HepG2 (cell line): ENCODE measurements around the gene FAT1. TPM values are rescaled to one million over a fixed set of nuclear protein-coding genes. Genes with fewer than 3 reads are reported as not detected.

Source experiments
- ARID2 ChIP-seq: sonication (generic); formaldehyde crosslinking; IDR thresholded peaks from 2 replicates; pipeline ENCODE4 v1.8.1; 2022; ENCODE audit warnings: mild to moderate bottlenecking, missing genetic modification reagents, borderline replicate concordance
- CEBPB ChIP-seq: IDR thresholded peaks from 2 replicates; pipeline ENCODE4 v1.6.1; 2011; ENCODE audit warnings: low read depth, low read length, improper control_type of control experiment, borderline replicate concordance
- CENPX ChIP-seq: sonication (generic); formaldehyde crosslinking; IDR thresholded peaks from 2 replicates; pipeline ENCODE4 v1.9.0; 2021; ENCODE audit warnings: mild to moderate bottlenecking, missing genetic modification reagents, moderate library complexity
- DR1 ChIP-seq: sonication (generic); formaldehyde crosslinking; IDR thresholded peaks from 2 replicates; pipeline ENCODE4 v1.8.0; 2021; ENCODE audit warnings: mild to moderate bottlenecking, missing genetic modification reagents, inconsistent platforms
- FOXM1 ChIP-seq: sonication (generic); formaldehyde crosslinking; IDR thresholded peaks from 2 replicates; pipeline ENCODE4 v1.5.0; 2020; ENCODE audit warnings: missing genetic modification reagents
- HOXD1 ChIP-seq: sonication (generic); formaldehyde crosslinking; IDR thresholded peaks from 2 replicates; pipeline ENCODE4 v1.5.0; 2020; ENCODE audit warnings: missing genetic modification reagents
- IKZF1 ChIP-seq: fragments of 450-650 bp; IDR thresholded peaks from 2 replicates; pipeline ENCODE4 v1.7.1; 2016
- MATR3 ChIP-seq: sonication (generic); formaldehyde crosslinking; IDR thresholded peaks from 2 replicates; pipeline ENCODE4 v1.4.0; 2020; ENCODE audit warnings: missing genetic modification reagents
- NAIF1 ChIP-seq: sonication (generic); formaldehyde crosslinking; IDR thresholded peaks from 2 replicates; pipeline ENCODE4 v1.5.0; 2020; ENCODE audit warnings: mild to moderate bottlenecking, missing genetic modification reagents, borderline replicate concordance
- NFKBIZ ChIP-seq: IDR thresholded peaks from 2 replicates; pipeline ENCODE4 v1.6.1; 2018; ENCODE audit warnings: missing genetic modification reagents, missing compliant biosample characterization
- PHF20 ChIP-seq: sonication (generic); formaldehyde crosslinking; IDR thresholded peaks from 2 replicates; pipeline ENCODE4 v1.5.0; 2020; ENCODE audit warnings: mild to moderate bottlenecking, missing genetic modification reagents
- POGZ ChIP-seq: sonication (generic); formaldehyde crosslinking; IDR thresholded peaks from 2 replicates; pipeline ENCODE4 v1.4.0; 2020; ENCODE audit warnings: mild to moderate bottlenecking, missing genetic modification reagents
- RAD51 ChIP-seq: fragments of 450-650 bp; IDR thresholded peaks from 2 replicates; pipeline ENCODE4 v1.6.1; 2016; ENCODE audit warnings: borderline replicate concordance
- RARG ChIP-seq: sonication (generic); formaldehyde crosslinking; IDR thresholded peaks from 2 replicates; pipeline ENCODE4 v1.4.0; 2020; ENCODE audit warnings: low read depth, mild to moderate bottlenecking, missing genetic modification reagents
- REXO4 ChIP-seq: sonication (generic); formaldehyde crosslinking; IDR thresholded peaks from 2 replicates; pipeline ENCODE4 v1.8.0; 2022; ENCODE audit warnings: missing genetic modification reagents, mild to moderate bottlenecking, borderline replicate concordance
- SMARCE1 ChIP-seq: fragments of 450-650 bp; IDR thresholded peaks from 2 replicates; pipeline ENCODE4 v1.6.1; 2017; ENCODE audit warnings: borderline replicate concordance
- ZBTB7A ChIP-seq: sonication (generic); formaldehyde crosslinking; IDR thresholded peaks from 2 replicates; pipeline ENCODE4 v1.8.0; 2022; ENCODE audit warnings: mild to moderate bottlenecking, missing genetic modification reagents
- ZFP62 ChIP-seq: sonication (generic); formaldehyde crosslinking; IDR thresholded peaks from 2 replicates; pipeline ENCODE4 v1.4.0; 2020; ENCODE audit warnings: missing genetic modification reagents
- ZNF143 ChIP-seq: sonication (generic); formaldehyde crosslinking; IDR thresholded peaks from 2 replicates; pipeline ENCODE4 v1.4.0; 2020; ENCODE audit warnings: missing genetic modification reagents
- ZNF44 ChIP-seq: sonication (generic); formaldehyde crosslinking; IDR thresholded peaks from 2 replicates; pipeline ENCODE4 v1.5.1; 2020; ENCODE audit warnings: mild to moderate bottlenecking, missing genetic modification reagents
- ZNF484 ChIP-seq: sonication (generic); formaldehyde crosslinking; IDR thresholded peaks from 2 replicates; pipeline ENCODE4 v1.5.1; 2020; ENCODE audit warnings: mild to moderate bottlenecking, low read depth, missing genetic modification reagents, borderline replicate concordance
- ZNF619 ChIP-seq: sonication (generic); formaldehyde crosslinking; IDR thresholded peaks from 2 replicates; pipeline ENCODE4 v1.4.0; 2020; ENCODE audit warnings: mild to moderate bottlenecking, missing genetic modification reagents
- ZNF773 ChIP-seq: sonication (generic); formaldehyde crosslinking; IDR thresholded peaks from 2 replicates; pipeline ENCODE4 v1.4.0; 2020; ENCODE audit warnings: missing genetic modification reagents, borderline replicate concordance
- ZSCAN30 ChIP-seq: sonication (generic); formaldehyde crosslinking; IDR thresholded peaks from 2 replicates; pipeline ENCODE4 v1.5.0; 2020; ENCODE audit warnings: mild to moderate bottlenecking, missing genetic modification reagents
- polyA plus RNA-seq, 8 experiments: library from polyadenylated mRNA; depleted of rRNA in 3 of 8; stranded (reverse) in 7 of 8; unstranded in 1 of 8; fragments of >200 nt; fragmentation: Illumina TruSeq in 4 of 8; extraction: Trizol in 4 of 8; gene quantifications; 2 replicates each; pipeline versions ENCODE4 v1.2.1 to v1.2.3, GENCODE V29; 2011 to 2016; ENCODE audit warnings: low read depth in 4 of 8, missing spikeins in 1 of 8, mixed read lengths in 1 of 8; ENCODE audit not compliant: insufficient read depth in 1 of 8
- total RNA-seq, 5 experiments: library from RNA; depleted of rRNA; stranded (reverse); fragments of >200 nt; fragmentation: Illumina TruSeq; extraction: Trizol; gene quantifications; 2 replicates each; pipeline ENCODE4 v1.2.3, GENCODE V29; 2016; ENCODE audit warnings: low read depth in 1 of 5
- TF ChIP-seq, protein P1 (sequence below): IDR thresholded peaks from 2 replicates; pipeline ENCODE4 v1.6.1; 2012; ENCODE audit warnings: low read depth, low read length, improper control_type of control experiment
- TF ChIP-seq, protein P2 (sequence below): sonication (generic); formaldehyde crosslinking; IDR thresholded peaks from 2 replicates; pipeline ENCODE4 v1.9.0; 2021; ENCODE audit warnings: missing genetic modification reagents, borderline replicate concordance
- TF ChIP-seq, protein P3 (sequence below): sonication (generic); formaldehyde crosslinking; IDR thresholded peaks from 2 replicates; pipeline ENCODE4 v1.5.0; 2020; ENCODE audit warnings: mild to moderate bottlenecking, missing genetic modification reagents, moderate library complexity

FAT1 gene
- total and polyA plus RNA-seq, 2 of the 13 experiments (the other 11 are each of a cell fraction or from before 2014, with no cell fraction given), result 185 to 216 TPM

DNA sequence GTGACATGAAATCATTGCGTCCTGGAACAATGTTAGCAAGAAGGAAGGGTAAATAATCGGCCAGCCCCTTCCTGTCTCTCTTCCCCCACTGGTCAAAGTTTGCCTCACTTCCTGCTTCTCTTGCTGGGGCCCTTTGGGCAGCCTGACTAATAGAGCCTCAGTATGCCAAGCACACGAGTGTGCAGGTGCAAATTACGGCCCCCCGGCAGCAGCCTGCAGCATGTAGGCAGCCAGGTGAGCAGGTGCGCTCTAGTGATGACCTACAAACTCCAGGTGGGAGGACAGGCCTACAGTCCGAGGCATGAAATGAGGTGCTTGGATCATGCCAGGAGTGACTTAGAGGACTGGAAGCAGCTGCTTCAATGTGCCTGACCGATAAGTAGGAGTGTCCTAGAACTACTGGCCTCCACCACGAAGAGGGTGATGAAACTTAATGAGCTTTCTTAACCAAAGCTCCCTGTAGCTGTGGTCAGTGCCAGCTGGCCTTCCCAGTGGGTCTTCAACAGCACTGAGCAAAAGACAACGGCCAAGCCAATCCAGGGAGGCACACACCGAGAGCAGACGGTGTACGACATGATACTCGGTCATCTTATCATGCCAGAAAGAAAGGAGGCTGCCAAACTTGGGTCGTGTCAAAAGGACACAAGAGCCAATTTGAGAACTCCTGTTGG lies 26.1 kb upstream of the FAT1 start (continued):
- TF ChIP-seq MATR3 (CRISPR knock-in tag) (no peak), FOXM1 (CRISPR knock-in tag) (no peak), ZNF484 (CRISPR knock-in tag) (no peak), DR1 (no peak), IKZF1 (no peak), HOXD1 (CRISPR knock-in tag) (no peak), ZNF143 (CRISPR knock-in tag) (no peak), PHF20 (no peak), NFKBIZ (no peak), ARID2 (no peak), ZFP62 (CRISPR knock-in tag) (no peak), ZBTB7A (CRISPR knock-in tag) (no peak), CEBPB (no peak), ZSCAN30 (CRISPR knock-in tag) (no peak), ZNF619 (CRISPR knock-in tag) (no peak), ZNF44 (CRISPR knock-in tag) (no peak), RARG (no peak), POGZ (CRISPR knock-in tag) (peak; percentile 91), NAIF1 (CRISPR knock-in tag) (no peak), CENPX (CRISPR knock-in tag) (no peak), REXO4 (CRISPR knock-in tag) (no peak), SMARCE1 (no peak), ZNF773 (CRISPR knock-in tag) (no peak), RAD51 (no peak)
- TF ChIP-seq, protein P1, sequence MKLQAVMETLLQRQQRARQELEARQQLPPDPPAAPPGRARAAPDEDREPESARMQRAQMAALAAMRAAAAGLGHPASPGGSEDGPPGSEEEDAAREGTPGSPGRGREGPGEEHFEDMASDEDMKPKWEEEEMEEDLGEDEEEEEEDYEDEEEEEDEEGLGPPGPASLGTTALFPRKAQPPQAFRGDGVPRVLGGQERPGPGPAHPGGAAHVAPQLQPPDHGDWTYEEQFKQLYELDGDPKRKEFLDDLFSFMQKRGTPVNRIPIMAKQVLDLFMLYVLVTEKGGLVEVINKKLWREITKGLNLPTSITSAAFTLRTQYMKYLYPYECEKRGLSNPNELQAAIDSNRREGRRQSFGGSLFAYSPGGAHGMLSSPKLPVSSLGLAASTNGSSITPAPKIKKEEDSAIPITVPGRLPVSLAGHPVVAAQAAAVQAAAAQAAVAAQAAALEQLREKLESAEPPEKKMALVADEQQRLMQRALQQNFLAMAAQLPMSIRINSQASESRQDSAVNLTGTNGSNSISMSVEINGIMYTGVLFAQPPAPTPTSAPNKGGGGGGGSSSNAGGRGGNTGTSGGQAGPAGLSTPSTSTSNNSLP, result no peak
- TF ChIP-seq, protein P2, sequence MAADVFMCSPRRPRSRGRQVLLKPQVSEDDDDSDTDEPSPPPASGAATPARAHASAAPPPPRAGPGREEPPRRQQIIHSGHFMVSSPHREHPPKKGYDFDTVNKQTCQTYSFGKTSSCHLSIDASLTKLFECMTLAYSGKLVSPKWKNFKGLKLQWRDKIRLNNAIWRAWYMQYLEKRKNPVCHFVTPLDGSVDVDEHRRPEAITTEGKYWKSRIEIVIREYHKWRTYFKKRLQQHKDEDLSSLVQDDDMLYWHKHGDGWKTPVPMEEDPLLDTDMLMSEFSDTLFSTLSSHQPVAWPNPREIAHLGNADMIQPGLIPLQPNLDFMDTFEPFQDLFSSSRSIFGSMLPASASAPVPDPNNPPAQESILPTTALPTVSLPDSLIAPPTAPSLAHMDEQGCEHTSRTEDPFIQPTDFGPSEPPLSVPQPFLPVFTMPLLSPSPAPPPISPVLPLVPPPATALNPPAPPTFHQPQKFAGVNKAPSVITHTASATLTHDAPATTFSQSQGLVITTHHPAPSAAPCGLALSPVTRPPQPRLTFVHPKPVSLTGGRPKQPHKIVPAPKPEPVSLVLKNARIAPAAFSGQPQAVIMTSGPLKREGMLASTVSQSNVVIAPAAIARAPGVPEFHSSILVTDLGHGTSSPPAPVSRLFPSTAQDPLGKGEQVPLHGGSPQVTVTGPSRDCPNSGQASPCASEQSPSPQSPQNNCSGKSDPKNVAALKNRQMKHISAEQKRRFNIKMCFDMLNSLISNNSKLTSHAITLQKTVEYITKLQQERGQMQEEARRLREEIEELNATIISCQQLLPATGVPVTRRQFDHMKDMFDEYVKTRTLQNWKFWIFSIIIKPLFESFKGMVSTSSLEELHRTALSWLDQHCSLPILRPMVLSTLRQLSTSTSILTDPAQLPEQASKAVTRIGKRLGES (CRISPR knock-in tag), result no peak
- TF ChIP-seq, protein P3, sequence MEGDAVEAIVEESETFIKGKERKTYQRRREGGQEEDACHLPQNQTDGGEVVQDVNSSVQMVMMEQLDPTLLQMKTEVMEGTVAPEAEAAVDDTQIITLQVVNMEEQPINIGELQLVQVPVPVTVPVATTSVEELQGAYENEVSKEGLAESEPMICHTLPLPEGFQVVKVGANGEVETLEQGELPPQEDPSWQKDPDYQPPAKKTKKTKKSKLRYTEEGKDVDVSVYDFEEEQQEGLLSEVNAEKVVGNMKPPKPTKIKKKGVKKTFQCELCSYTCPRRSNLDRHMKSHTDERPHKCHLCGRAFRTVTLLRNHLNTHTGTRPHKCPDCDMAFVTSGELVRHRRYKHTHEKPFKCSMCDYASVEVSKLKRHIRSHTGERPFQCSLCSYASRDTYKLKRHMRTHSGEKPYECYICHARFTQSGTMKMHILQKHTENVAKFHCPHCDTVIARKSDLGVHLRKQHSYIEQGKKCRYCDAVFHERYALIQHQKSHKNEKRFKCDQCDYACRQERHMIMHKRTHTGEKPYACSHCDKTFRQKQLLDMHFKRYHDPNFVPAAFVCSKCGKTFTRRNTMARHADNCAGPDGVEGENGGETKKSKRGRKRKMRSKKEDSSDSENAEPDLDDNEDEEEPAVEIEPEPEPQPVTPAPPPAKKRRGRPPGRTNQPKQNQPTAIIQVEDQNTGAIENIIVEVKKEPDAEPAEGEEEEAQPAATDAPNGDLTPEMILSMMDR (CRISPR knock-in tag), result no peak
